GM12875 (cell line): ENCODE data around the gene KDM4B.

Experiments
- H3K4me3 ChIP-seq: one replicate; pipeline ENCODE4 v1.5.1; 2011; ENCODE audit warnings: low read depth, low read length, control low read depth
- TF ChIP-seq, protein P1 (sequence below): IDR thresholded peaks from 2 replicates; pipeline ENCODE4 v1.5.1; 2011; ENCODE audit warnings: low read depth, mild to moderate bottlenecking, control low read depth, inconsistent platforms, low read length, moderate library complexity, borderline replicate concordance; ENCODE audit not compliant: insufficient read depth

The KDM4B gene

DNA sequence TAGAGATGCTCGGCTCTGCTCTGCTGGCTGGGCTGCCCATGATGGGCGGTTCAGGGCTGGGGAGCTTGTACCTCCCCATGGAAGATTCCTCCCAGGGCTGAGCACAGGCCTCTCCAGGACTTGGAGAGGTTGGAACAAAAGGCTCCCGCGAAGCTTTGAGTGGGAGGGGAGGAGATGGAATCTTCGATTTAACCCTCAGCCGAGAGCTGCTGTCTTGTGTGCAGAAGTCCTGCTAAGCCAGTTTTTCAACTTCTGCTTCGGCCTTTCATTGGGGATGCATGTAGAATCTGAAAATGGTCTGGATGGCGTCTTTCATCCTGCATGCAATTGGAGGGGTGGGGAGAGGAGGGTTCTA is 163.3 kb downstream of the KDM4B start:
- TF ChIP-seq, protein P1, sequence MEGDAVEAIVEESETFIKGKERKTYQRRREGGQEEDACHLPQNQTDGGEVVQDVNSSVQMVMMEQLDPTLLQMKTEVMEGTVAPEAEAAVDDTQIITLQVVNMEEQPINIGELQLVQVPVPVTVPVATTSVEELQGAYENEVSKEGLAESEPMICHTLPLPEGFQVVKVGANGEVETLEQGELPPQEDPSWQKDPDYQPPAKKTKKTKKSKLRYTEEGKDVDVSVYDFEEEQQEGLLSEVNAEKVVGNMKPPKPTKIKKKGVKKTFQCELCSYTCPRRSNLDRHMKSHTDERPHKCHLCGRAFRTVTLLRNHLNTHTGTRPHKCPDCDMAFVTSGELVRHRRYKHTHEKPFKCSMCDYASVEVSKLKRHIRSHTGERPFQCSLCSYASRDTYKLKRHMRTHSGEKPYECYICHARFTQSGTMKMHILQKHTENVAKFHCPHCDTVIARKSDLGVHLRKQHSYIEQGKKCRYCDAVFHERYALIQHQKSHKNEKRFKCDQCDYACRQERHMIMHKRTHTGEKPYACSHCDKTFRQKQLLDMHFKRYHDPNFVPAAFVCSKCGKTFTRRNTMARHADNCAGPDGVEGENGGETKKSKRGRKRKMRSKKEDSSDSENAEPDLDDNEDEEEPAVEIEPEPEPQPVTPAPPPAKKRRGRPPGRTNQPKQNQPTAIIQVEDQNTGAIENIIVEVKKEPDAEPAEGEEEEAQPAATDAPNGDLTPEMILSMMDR: no peak
- H3K4me3 ChIP-seq: peak overlapping the region; percentile 66

GRCh38 chr19:5132698-5133651 is 164.1 kb downstream of the KDM4B start:
- no peak overlapping the region for H3K4me3 ChIP-seq
- TF ChIP-seq, protein P1: no peak

DNA sequence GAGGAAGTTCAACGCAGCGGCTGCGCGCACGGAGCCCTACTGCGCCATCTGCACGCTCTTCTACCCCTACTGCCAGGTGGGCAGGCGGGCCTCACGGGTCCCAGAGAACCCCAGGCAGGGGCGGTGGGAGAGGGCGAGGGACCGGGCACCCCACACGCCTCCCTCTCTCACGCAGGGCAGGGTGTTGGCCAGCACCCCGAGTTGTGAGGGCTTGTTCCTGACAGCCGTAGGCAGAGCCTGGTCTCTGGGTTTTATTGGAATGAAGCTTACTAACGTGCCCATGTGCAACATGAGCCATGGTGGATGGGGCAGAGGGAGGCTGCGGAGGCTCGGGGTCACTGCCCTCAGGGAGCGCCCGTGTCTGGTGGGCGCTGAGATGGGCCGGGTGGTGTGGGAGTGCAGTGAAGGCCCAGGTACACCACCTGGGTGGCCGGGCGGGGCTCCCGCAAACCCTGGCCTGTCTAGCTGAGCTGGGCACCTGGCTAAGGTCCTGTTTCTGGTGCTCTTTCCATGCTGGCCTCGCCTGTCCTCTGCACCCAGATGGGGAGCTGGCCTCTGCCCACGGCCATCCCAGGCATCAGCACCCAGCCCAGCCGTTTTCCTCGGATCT is 165.2 kb downstream of the KDM4B start:
- TF ChIP-seq, protein P1: no peak
- no peak overlapping the region for H3K4me3 ChIP-seq

DNA sequence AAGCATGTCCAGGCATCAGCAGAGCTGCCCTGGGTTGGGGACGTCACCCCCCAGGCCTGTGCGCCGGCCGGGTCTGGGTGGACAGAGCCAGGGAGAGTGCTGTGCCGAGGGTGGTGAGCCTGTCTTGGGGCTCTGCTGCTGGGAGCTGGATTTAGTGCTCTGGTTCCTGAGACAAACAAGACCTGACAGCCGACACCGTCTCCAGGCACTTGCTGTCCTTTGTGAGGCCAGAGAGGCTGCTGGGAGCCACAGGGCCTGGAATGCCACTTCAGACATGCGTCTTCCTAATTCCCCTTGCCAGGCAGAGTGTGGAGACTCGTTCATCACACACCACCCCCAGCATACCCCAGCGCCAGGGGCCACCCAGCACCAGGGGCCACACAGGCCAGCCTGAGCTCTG is 165.8 kb downstream of the KDM4B start:
- no peak overlapping the region for H3K4me3 ChIP-seq
- TF ChIP-seq, protein P1: no peak

- no peak overlapping the region for H3K4me3 ChIP-seq
- TF ChIP-seq, protein P1: no peak
Observed at GRCh38 chr19:5136073-5136855, 167.4 kb downstream of the KDM4B start.

GRCh38 chr19:5137114-5137513 is 168.2 kb downstream of the KDM4B start:
- TF ChIP-seq, protein P1: no peak
- H3K4me3 ChIP-seq: no peak overlapping the region
